ENCODE measurements around the gene ZSCAN10.

Gene ZSCAN10

DNA sequence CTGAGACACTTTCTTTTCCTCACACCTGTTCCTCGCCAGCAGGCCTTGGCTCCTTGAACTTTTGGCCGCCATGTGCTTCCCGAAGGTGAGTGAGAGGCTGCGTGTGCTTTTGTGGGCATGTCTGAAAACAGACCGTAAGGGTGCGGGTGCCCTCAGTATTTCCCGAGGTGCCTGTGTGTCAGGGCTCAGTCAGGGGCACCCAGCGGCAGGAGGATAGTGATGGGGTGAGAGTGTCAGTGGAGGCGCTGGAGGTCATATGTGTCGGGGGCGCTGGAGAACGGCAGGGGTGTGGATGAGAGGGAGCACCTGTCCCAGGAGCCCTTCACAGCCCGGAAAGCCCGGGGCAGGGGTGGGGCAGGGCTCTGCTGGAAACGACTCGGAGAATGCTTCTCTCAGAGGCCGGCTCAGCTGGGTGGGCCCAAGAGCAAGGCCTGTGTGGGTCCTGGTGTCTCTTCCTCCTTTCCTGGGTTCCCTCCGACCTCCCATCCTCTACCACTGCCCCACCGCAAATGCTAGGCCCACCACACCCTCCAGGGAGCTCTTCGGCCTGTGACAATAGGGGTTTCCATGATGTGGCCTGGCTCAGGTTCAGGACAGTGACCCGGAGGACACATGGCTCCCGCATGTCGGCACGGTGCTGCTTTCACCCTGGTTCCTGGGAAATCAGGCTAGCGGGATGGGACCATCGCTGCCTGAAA lies 33.2 kb downstream of the ZSCAN10 start:
- TF ChIP-seq REST (IDR thresholded peaks at IDR 0.05; ENCODE audit: insufficient read depth in 1 of 2, low read depth in 2 of 2, low read length in 2 of 2): no peak
- TF ChIP-seq FOXP2 (optimal IDR thresholded peaks at IDR 0.05; ENCODE audit: borderline replicate concordance, extremely low read depth, extremely low read length, insufficient read depth): no peak
- no peak for TF ChIP-seq SIN3A (IDR thresholded peaks at IDR 0.05; ENCODE audit: borderline replicate concordance, insufficient read depth, low read length)
- no peak for TF ChIP-seq TAF1 (IDR thresholded peaks at IDR 0.05; ENCODE audit: borderline replicate concordance, insufficient read depth, low read length)
- TF ChIP-seq POLR2AphosphoS5 (IDR thresholded peaks at IDR 0.05; ENCODE audit: low read depth, low read length): no peak

DNA sequence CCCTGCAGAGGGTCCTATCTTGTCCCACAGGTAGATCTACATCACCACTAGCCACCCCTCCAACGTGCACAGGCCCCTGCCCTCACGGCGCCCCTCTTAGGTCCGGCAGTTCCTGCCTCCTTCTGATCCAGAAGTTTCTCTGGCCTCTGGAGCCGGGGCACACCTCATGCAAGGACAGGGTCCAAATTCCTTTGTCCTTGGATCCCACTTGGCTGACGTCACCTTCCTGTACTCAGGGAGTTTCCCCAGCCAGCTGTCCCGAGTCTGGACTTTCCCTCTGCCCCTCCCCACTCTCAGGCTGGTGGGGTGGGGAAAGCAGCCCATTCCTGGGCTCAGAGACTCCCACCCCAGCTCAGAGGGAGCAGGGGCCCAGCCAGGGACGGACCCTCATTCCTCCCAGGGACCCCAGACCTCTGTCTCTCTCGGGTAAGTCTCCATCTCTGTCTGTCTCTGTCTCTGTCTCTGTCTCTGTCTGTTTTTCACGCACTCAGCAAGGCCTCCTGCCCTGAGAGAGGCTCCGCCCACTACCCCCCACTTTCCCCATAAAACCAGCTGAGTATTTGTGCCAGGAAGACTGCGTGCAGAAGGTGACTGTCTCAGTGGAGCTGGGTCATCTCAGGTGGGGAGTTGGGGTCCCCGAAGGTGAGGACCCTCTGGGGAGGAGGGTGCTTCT lies 33.9 kb downstream of the ZSCAN10 start, which contains the start of gene IL32:
Gene IL32 (plus strand): TSS at position 572 of the 673 bp plus-strand sequence. CDS start 172 bp downstream, outside the sequence.
- TF ChIP-seq TAF1 (IDR thresholded peaks at IDR 0.05; ENCODE audit: borderline replicate concordance, insufficient read depth, low read length): no peak

DNA sequence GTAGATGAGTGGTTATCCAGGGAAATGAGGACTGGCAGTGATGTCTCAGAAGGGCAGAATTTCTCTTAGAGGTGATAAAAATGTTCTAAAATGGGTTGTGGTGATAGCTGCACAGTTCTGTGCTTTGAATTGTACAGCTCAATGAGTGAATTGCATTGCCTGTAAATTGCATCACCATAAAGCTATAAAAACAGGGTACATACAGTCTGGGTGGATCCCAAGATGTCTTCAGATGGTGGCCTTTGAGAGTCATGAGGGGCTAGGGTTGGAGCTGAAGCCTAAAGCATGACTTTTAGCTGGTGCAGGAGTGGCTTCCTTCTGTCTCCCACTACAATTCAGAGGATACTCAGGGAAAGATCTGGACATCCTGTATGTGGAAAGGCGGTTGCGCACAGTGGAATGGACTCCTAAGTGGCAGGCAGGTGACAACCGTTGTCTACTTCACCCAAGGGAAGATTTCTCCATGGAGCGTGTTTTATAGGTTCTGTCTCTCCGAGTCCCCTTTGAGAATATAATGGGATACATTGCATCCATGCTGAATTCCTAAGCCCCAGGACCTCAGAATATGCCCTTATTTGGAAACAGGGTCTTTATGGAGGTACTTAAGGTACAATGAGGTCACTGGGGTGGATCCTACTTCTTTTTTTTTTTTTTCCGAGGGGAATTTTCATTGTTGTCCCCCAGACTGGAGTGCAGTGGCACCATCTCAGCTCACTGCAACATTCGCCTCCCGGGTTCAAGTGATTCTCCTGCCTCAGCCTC lies 35.3 kb downstream of the ZSCAN10 start:
- TF ChIP-seq POLR2AphosphoS5 (IDR thresholded peaks at IDR 0.05; ENCODE audit: low read depth, low read length) (no peak), TAF1 (IDR thresholded peaks at IDR 0.05; ENCODE audit: borderline replicate concordance, insufficient read depth, low read length) (no peak), FOXP2 (optimal IDR thresholded peaks at IDR 0.05; ENCODE audit: borderline replicate concordance, extremely low read depth, extremely low read length, insufficient read depth) (no peak), SIN3A (IDR thresholded peaks at IDR 0.05; ENCODE audit: borderline replicate concordance, insufficient read depth, low read length) (no peak), REST (IDR thresholded peaks at IDR 0.05; ENCODE audit: insufficient read depth in 1 of 2, low read depth in 2 of 2, low read length in 2 of 2) (no peak)

GRCh38 chr16:3062553-3062952 lies 36.5 kb downstream of the ZSCAN10 start:
- TF ChIP-seq FOXP2 (optimal IDR thresholded peaks at IDR 0.05; ENCODE audit: borderline replicate concordance, extremely low read depth, extremely low read length, insufficient read depth) (no peak), SIN3A (IDR thresholded peaks at IDR 0.05; ENCODE audit: borderline replicate concordance, insufficient read depth, low read length) (no peak), TAF1 (IDR thresholded peaks at IDR 0.05; ENCODE audit: borderline replicate concordance, insufficient read depth, low read length) (no peak)

GRCh38 chr16:3060339-3061127 lies 38.6 kb downstream of the ZSCAN10 start:
- no peak for TF ChIP-seq SIN3A (IDR thresholded peaks at IDR 0.05; ENCODE audit: borderline replicate concordance, insufficient read depth, low read length)

DNA sequence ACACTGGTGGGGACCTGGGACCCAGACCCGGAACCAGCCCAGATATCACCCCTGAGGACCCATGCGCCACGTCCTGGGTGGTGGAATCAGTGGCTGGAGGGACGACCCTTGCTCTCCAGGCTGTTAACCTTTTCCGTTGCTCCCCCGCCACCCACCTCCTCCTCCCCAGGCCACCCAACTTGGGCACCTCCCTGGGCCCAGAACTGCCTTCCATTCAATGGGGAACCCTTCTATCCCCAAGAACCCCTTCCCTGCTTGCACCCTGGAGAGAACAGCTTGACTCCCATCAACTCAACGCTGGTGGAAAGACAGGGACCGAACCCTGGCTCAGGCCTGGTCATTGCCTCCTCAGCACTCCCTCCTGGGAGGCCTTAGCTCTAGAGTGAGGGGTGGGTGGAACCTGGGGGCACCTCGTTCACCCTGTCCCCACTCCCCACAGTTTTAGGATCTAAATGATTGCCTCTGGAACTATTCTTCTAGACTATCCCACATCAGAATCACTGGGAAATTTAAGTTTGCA lies 39.3 kb downstream of the ZSCAN10 start:
- TF ChIP-seq REST (IDR thresholded peaks at IDR 0.05; ENCODE audit: insufficient read depth in 1 of 2, low read depth in 2 of 2, low read length in 2 of 2): no peak
- TF ChIP-seq POLR2AphosphoS5 (IDR thresholded peaks at IDR 0.05; ENCODE audit: low read depth, low read length): no peak
- no peak for TF ChIP-seq FOXP2 (optimal IDR thresholded peaks at IDR 0.05; ENCODE audit: borderline replicate concordance, extremely low read depth, extremely low read length, insufficient read depth)
- TF ChIP-seq SIN3A (IDR thresholded peaks at IDR 0.05; ENCODE audit: borderline replicate concordance, insufficient read depth, low read length): no peak
- no peak for TF ChIP-seq TAF1 (IDR thresholded peaks at IDR 0.05; ENCODE audit: borderline replicate concordance, insufficient read depth, low read length)

All from PFSK-1 (cell line).